SIG-M5 (cell line): ENCODE data around the gene AKAP6.

Source experiments
- DNase-seq: peaks from one replicate; lab custom pipeline; 2025; lab: John Stamatoyannopoulos, UW

Gene AKAP6

GRCh38 chr14:32491416-32492016, 162.4 kb downstream of the AKAP6 start:
- no peak for DNase-seq

GRCh38 chr14:32492457-32492856, 163.4 kb downstream of the AKAP6 start:
- DNase-seq, result no peak

- DNase-seq, result no peak
Measured at GRCh38 chr14:32494609-32495434, 165.7 kb downstream of the AKAP6 start.

- no peak for DNase-seq
Measured at GRCh38 chr14:32495435-32495734, 166.3 kb downstream of the AKAP6 start.

GRCh38 chr14:32497248-32497647, 168.2 kb downstream of the AKAP6 start:
- DNase-seq, result no peak

GRCh38 chr14:32507029-32507984, 178.2 kb downstream of the AKAP6 start:
- DNase-seq, result no peak

- DNase-seq, result no peak
Measured at GRCh38 chr14:32508281-32508680, 179.2 kb downstream of the AKAP6 start.

GRCh38 chr14:32509632-32510187, 180.6 kb downstream of the AKAP6 start:
- DNase-seq, result no peak

GRCh38 chr14:32510815-32511214, 181.7 kb downstream of the AKAP6 start:
- no peak for DNase-seq

GRCh38 chr14:32512348-32512747, 183.2 kb downstream of the AKAP6 start:
- DNase-seq, result no peak

GRCh38 chr14:32512813-32513212, 183.7 kb downstream of the AKAP6 start:
- no peak for DNase-seq

GRCh38 chr14:32513571-32514009, 184.5 kb downstream of the AKAP6 start:
- DNase-seq, result no peak

GRCh38 chr14:32514236-32514635, 185.1 kb downstream of the AKAP6 start:
- DNase-seq, result no peak

GRCh38 chr14:32514681-32515080, 185.6 kb downstream of the AKAP6 start:
- DNase-seq, result no peak

- DNase-seq, result no peak
Measured at GRCh38 chr14:32524609-32525375, 195.7 kb downstream of the AKAP6 start.

- DNase-seq, result no peak
Measured at GRCh38 chr14:32525591-32525990, 196.5 kb downstream of the AKAP6 start.

GRCh38 chr14:32530800-32531199, 201.7 kb downstream of the AKAP6 start:
- no peak for DNase-seq

- DNase-seq, result no peak
Measured at GRCh38 chr14:32531942-32532515, 202.9 kb downstream of the AKAP6 start.

GRCh38 chr14:32534145-32534544, 205.0 kb downstream of the AKAP6 start:
- no peak for DNase-seq

GRCh38 chr14:32536175-32536574, 207.1 kb downstream of the AKAP6 start:
- DNase-seq, result no peak

GRCh38 chr14:32537166-32537565, 208.1 kb downstream of the AKAP6 start:
- no peak for DNase-seq
